Mesothelial cell of epicardium (in vitro differentiated cells): ENCODE measurements around the gene FBXO28. TPM values are rescaled to one million over a fixed set of nuclear protein-coding genes. Genes with fewer than 3 reads are reported as not detected.
A peak's percentile ranks its signal among the peaks of the same experiment; 100 is the strongest.

Source experiments
- DNase-seq, 2 experiments: peaks; one replicate each; pipeline ENCODE4 v3.0.0; 2021; ENCODE audit warnings: low spot score in 2 of 2; ENCODE audit not compliant: unreplicated experiment in 2 of 2
- H3K27ac Mint-ChIP-seq: 2 replicates; pipeline ENCODE4 v1.8.0; 2021; ENCODE audit warnings: mixed read lengths
- H3K27me3 Mint-ChIP-seq: 2 replicates; pipeline ENCODE4 v1.8.0; 2021; ENCODE audit warnings: low read depth, mixed read lengths
- H3K36me3 Mint-ChIP-seq: 2 replicates; pipeline ENCODE4 v1.8.0; 2021; ENCODE audit warnings: mixed read lengths
- H3K4me1 Mint-ChIP-seq: 2 replicates; pipeline ENCODE4 v1.8.0; 2021; ENCODE audit warnings: mixed read lengths
- H3K4me3 Mint-ChIP-seq: 2 replicates; pipeline ENCODE4 v1.8.0; 2021; ENCODE audit warnings: mild to moderate bottlenecking, moderate library complexity, mixed read lengths
- H3K9me3 Mint-ChIP-seq: 2 replicates; pipeline ENCODE4 v1.8.0; 2021; ENCODE audit warnings: mixed read lengths
- CTCF ChIP-seq: fragments of 200-600 bp; sonication (generic); IDR thresholded peaks from one replicate; pipeline ENCODE4 v1.5.0; 2021; ENCODE audit warnings: antibody characterized with exemption; ENCODE audit not compliant: unreplicated experiment
- total RNA-seq: library from RNA; stranded (reverse); gene quantifications from 3 replicates; pipeline ENCODE4 v1.2.1, GENCODE V29; 2021

FBXO28 gene
- total RNA-seq, 1 donor from 2014 or later = 26.7 TPM

GRCh38 chr1:224170748-224171478 lies 57.0 kb downstream of the FBXO28 start:
- no peak for TF ChIP-seq CTCF
- no peaks in the 10 kb centered on the region for H3K27me3 Mint-ChIP-seq
- H3K27ac Mint-ChIP-seq = no peak overlapping the region
- H3K4me3 Mint-ChIP-seq = no peak overlapping the region
- no peak for DNase-seq
- H3K4me1 Mint-ChIP-seq = peaks cover 14% of the 10 kb centered on the region
- H3K36me3 Mint-ChIP-seq = peaks cover 4% of the 10 kb centered on the region
- peaks cover 12% of the 10 kb centered on the region for H3K9me3 Mint-ChIP-seq

DNA sequence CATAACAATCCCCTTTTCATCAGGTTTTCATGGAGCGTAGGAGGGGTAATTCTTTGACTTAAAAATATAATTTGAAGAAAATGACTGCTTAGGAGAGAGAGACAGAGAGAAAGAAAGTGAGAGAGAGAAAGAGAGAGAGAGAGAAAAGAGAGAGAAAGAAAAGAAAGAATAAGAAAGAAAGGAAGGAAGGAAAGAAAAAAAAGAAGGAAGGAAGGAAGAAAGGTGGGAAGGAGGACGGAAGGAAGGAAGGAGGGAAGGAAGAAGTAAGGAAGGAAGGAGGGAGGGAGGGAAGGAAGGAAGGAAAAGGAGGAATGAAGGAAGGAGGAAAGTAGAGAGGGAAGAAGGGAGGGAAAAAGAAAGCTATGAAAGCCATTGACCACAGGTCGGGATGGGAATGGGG lies 58.3 kb downstream of the FBXO28 start:
- TF ChIP-seq CTCF = no peak
- DNase-seq = no peak

GRCh38 chr1:224173523-224173922 lies 59.6 kb downstream of the FBXO28 start:
- Mint-ChIP-seq H3K4me3 (no peak overlapping the region), H3K9me3 (peaks cover 12% of the 10 kb centered on the region), H3K27me3 (no peaks in the 10 kb centered on the region), H3K27ac (no peak overlapping the region), H3K4me1 (peaks cover 14% of the 10 kb centered on the region), H3K36me3 (peaks cover 4% of the 10 kb centered on the region)
- DNase-seq = no peak
- no peak for TF ChIP-seq CTCF

More for the DNA sequence above, 58.3 kb downstream of the FBXO28 start:
- H3K4me3 Mint-ChIP-seq = no peak overlapping the region
- no peaks in the 10 kb centered on the region for H3K27me3 Mint-ChIP-seq
- no peak overlapping the region for H3K27ac Mint-ChIP-seq
- peaks cover 14% of the 10 kb centered on the region for H3K4me1 Mint-ChIP-seq
- H3K9me3 Mint-ChIP-seq = peaks cover 12% of the 10 kb centered on the region
- H3K36me3 Mint-ChIP-seq = peaks cover 4% of the 10 kb centered on the region

- Mint-ChIP-seq H3K4me1 (peaks cover 8% of the 10 kb centered on the region), H3K27ac (no peak overlapping the region), H3K9me3 (peaks cover 9% of the 10 kb centered on the region), H3K36me3 (peaks cover 4% of the 10 kb centered on the region), H3K4me3 (peak overlapping the region; percentile 50), H3K27me3 (no peaks in the 10 kb centered on the region)
- no peak for TF ChIP-seq CTCF
- DNase-seq = peak; percentile 34 to 68
Observed at GRCh38 chr1:224175617-224176016, 61.7 kb downstream of the FBXO28 start.

- Mint-ChIP-seq H3K27ac (no peak overlapping the region), H3K36me3 (no peaks in the 10 kb centered on the region), H3K4me1 (peaks cover 20% of the 10 kb centered on the region), H3K27me3 (no peaks in the 10 kb centered on the region), H3K9me3 (no peaks in the 10 kb centered on the region), H3K4me3 (no peak overlapping the region)
- TF ChIP-seq CTCF = no peak
- DNase-seq = no peak
Observed at GRCh38 chr1:224177356-224177999, 63.6 kb downstream of the FBXO28 start.
